MM.1S (cell line): ENCODE data around the gene ABHD1.
"Not testable (repeated sequence)": the region's sequence is repeated elsewhere in the genome, so short reads cannot be mapped to it uniquely, and the experiment has no call there.

Experiments used
- DNase-seq: peaks from one replicate; pipeline ENCODE4 v3.0.0-alpha.2; 2015
- H2AFZ ChIP-seq: fragments of 300-600 bp; sonication (generic); 2 replicates; pipeline ENCODE4 v1.6.0; 2016; ENCODE audit warnings: antibody characterized with exemption, low read length
- H3F3A ChIP-seq: fragments of 300-600 bp; sonication (generic); 2 replicates; pipeline ENCODE4 v1.6.1; 2016; ENCODE audit warnings: mild to moderate bottlenecking, antibody characterized with exemption, low read length, moderate library complexity, mixed read lengths; ENCODE audit not compliant: insufficient read depth
- H3K27ac ChIP-seq: fragments of 300-600 bp; sonication (generic); 2 replicates; pipeline ENCODE4 v1.5.1; 2016; ENCODE audit warnings: mild to moderate bottlenecking, low read length
- H3K27me3 ChIP-seq: fragments of 300-600 bp; sonication (generic); replicated peaks from 2 replicates; pipeline ENCODE4 v1.6.0; 2016; ENCODE audit warnings: low read length; ENCODE audit not compliant: insufficient read depth
- H3K36me3 ChIP-seq: fragments of 300-600 bp; sonication (generic); replicated peaks from 2 replicates; pipeline ENCODE4 v1.6.1; 2016; ENCODE audit warnings: mild to moderate bottlenecking, low read length, mixed read lengths; ENCODE audit not compliant: insufficient read depth
- H3K4me1 ChIP-seq: fragments of 300-600 bp; sonication (generic); 2 replicates; pipeline ENCODE4 v1.6.1; 2016; ENCODE audit warnings: low read length, mixed read lengths
- H3K4me2 ChIP-seq: fragments of 300-600 bp; sonication (generic); 2 replicates; pipeline ENCODE4 v1.6.0; 2016; ENCODE audit warnings: low read depth, low read length
- H3K4me3 ChIP-seq: fragments of 300-600 bp; sonication (generic); 2 replicates; pipeline ENCODE4 v1.5.1; 2016; ENCODE audit warnings: low read length, mixed read lengths
- H3K79me2 ChIP-seq: fragments of 300-600 bp; sonication (generic); 2 replicates; pipeline ENCODE4 v1.6.1; 2016; ENCODE audit warnings: mixed run types, low read length, mixed read lengths
- H3K9ac ChIP-seq: fragments of 300-600 bp; sonication (generic); 2 replicates; pipeline ENCODE4 v1.6.1; 2016; ENCODE audit warnings: low read length, mixed read lengths
- H3K9me2 ChIP-seq: fragments of 300-600 bp; sonication (generic); replicated peaks from 2 replicates; pipeline ENCODE4 v1.6.1; 2016; ENCODE audit warnings: mild to moderate bottlenecking, low read length, mixed read lengths; ENCODE audit not compliant: insufficient read depth
- H3K9me3 ChIP-seq: fragments of 300-600 bp; sonication (generic); replicated peaks from 2 replicates; pipeline ENCODE4 v1.6.1; 2016; ENCODE audit warnings: mild to moderate bottlenecking, low read length, mixed read lengths; ENCODE audit not compliant: insufficient read depth
- H4K20me1 ChIP-seq: fragments of 300-600 bp; sonication (generic); 2 replicates; pipeline ENCODE4 v1.6.1; 2016; ENCODE audit warnings: mild to moderate bottlenecking, low read length, moderate library complexity, mixed read lengths; ENCODE audit not compliant: insufficient read depth
- CTCF ChIP-seq: fragments of 300-600 bp; sonication (generic); IDR thresholded peaks from 2 replicates; pipeline ENCODE4 v1.5.1; 2016; ENCODE audit warnings: antibody characterized with exemption, low read length, mixed read lengths
- EZH2 ChIP-seq: fragments of 300-600 bp; sonication (generic); optimal IDR thresholded peaks from 2 replicates; pipeline ENCODE3; 2017; ENCODE audit warnings: low read depth, mild to moderate bottlenecking, antibody characterized with exemption, low read length, mixed read lengths
- EZH2phosphoT487 ChIP-seq: fragments of 300-600 bp; sonication (generic); IDR thresholded peaks from 2 replicates; pipeline ENCODE4 v1.6.1; 2018; ENCODE audit warnings: antibody characterized with exemption, low read length

Gene ABHD1

GRCh38 chr2:27123302-27124150, at the start of gene ABHD1:
TSS of gene ABHD1 (plus strand) at chr2:27123815. CDS start at chr2:27123949, 134 bp downstream.
- no peak within 1 kb of the TSS for H3K27ac ChIP-seq
- no peaks in the 10 kb centered on the region for H3F3A ChIP-seq
- H3K79me2 ChIP-seq = no peaks in the 10 kb centered on the region
- no peaks in the 10 kb centered on the region for H4K20me1 ChIP-seq
- peaks cover 4% of the 10 kb centered on the region; the same call in 1 of the 2 replicates for H3K27me3 ChIP-seq
- peak within 1 kb of the TSS; percentile 97 for H2AFZ ChIP-seq
- no peaks in the 10 kb centered on the region for H3K4me1 ChIP-seq
- no peaks in the 10 kb centered on the region for H3K36me3 ChIP-seq
- no peak for TF ChIP-seq EZH2phosphoT487
- no peak for TF ChIP-seq EZH2
- TF ChIP-seq CTCF = no peak
- H3K9ac ChIP-seq = peak within 1 kb of the TSS; percentile 34; the same call in 1 of the 2 replicates
- no peaks in the 10 kb centered on the region for H3K9me2 ChIP-seq
- no peaks in the 10 kb centered on the region for H3K9me3 ChIP-seq
- peak within 1 kb of the TSS; percentile 82 for H3K4me2 ChIP-seq
- peak; percentile 60 for DNase-seq
- H3K4me3 ChIP-seq = peak within 1 kb of the TSS; percentile 67

DNA sequence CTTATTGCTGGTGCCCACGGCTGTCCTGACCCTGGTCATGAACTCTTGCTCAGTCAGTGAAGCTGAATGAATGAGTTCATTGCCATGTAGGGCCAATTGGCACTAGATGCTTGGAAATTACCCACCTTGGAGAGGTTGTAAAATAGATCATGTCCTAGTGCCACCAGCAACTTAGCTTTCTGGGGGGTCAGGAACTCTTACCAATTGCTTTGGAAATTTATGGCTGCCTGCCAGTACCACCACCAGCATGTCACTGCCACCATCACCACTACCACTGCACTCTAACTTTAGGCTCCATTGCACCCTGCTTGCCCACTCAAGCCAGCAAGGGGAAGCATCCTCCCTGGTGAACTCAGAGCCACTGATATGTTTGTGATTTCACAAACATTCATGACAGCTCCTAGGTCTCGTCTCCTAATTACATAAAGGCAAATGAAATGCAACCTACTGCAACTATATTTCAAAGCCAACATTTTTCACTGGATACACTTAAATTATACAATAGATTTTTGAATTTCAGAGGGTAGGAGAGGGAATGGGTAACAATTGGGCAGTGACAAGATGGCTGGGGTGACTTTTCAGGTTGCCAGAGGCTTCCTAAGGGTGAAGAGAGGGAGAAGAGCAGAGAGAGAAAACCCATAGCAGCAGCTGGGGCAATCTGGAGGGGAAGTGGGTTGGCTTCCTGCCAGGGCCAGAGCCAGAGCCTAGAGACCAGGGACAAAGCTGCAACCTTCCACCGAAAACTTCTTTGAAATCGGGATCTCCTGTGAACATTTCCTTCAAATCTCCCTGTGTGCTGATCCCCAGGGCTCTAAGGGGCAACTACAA, 48.7 kb upstream of the ABHD1 start:
- Histone ChIP-seq H3K9me3 (no peaks in the 10 kb centered on the region), H3K4me1 (peaks cover 53% of the 10 kb centered on the region), H3K27me3 (no peaks in the 10 kb centered on the region), H2AFZ (peak overlapping the region; percentile 46), H3F3A (peaks cover 26% of the 10 kb centered on the region), H3K36me3 (no peaks in the 10 kb centered on the region), H3K27ac (peak overlapping the region; percentile 49), H3K9me2 (no peaks in the 10 kb centered on the region), H3K79me2 (peaks cover 31% of the 10 kb centered on the region), H4K20me1 (no peaks in the 10 kb centered on the region), H3K4me2 (peak overlapping the region; percentile 56), H3K9ac (peak overlapping the region; percentile 15; the same call in 1 of the 2 replicates), H3K4me3 (no peak overlapping the region)
- DNase-seq = peak; percentile 57
- TF ChIP-seq CTCF (no peak), EZH2 (no peak), EZH2phosphoT487 (no peak)

DNA sequence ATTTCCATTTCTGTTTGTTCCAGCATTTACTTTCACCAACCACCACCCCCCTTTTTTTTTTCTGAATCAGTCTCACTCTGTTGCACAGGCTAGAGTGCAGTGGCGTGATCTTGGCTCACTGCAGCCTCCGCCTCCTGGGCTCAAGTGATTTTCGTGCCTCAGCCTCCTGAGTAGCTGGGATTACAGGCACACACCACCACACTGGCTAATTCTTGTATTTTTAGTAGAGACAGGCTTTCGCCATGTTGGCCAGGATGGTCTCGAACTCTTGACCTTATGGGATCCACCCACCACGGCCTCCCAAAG, 48.1 kb upstream of the ABHD1 start:
- not testable (repeated sequence) for H3K9me2 ChIP-seq, H4K20me1 ChIP-seq, H3K4me3 ChIP-seq, H3K9me3 ChIP-seq, DNase-seq, H3K27me3 ChIP-seq, H3K36me3 ChIP-seq
- Histone ChIP-seq H3K27ac (peak overlapping the region; percentile 49; the same call in 1 of the 2 replicates), H3F3A (peaks cover 28% of the 10 kb centered on the region), H3K4me1 (peaks cover 53% of the 10 kb centered on the region), H3K4me2 (peak overlapping the region; percentile 56), H3K79me2 (peaks cover 28% of the 10 kb centered on the region), H2AFZ (peak overlapping the region; percentile 46), H3K9ac (peak overlapping the region; percentile 15; the same call in 1 of the 2 replicates)
